NCI-H2227 (cell line): ENCODE data around the gene GCK.

ENCODE experiments used
- DNase-seq: peaks from one replicate; lab custom pipeline; 2025; ENCODE audit not compliant: unreplicated experiment; lab: John Stamatoyannopoulos, UW

GCK gene

GRCh38 chr7:44106311-44107065 lies 82.8 kb downstream of the GCK start:
- DNase-seq, result no peak

- no peak for DNase-seq
Measured at GRCh38 chr7:44105832-44106231, 83.4 kb downstream of the GCK start.

- no peak for DNase-seq
Measured at GRCh38 chr7:44104860-44105771, 84.1 kb downstream of the GCK start.

GRCh38 chr7:44103923-44104859 lies 85.0 kb downstream of the GCK start, which contains the start of gene AEBP1:
Gene AEBP1 (plus strand): TSS chr7:44104345. CDS start chr7:44104666, 321 bp downstream.
- DNase-seq, result peak; percentile 26

- no peak for DNase-seq
Measured at GRCh38 chr7:44103566-44103922, 85.7 kb downstream of the GCK start.

GRCh38 chr7:44102846-44103565 lies 86.2 kb downstream of the GCK start:
- DNase-seq, result no peak

GRCh38 chr7:44101966-44102845 lies 87.0 kb downstream of the GCK start:
- DNase-seq, result no peak

- no peak for DNase-seq
Measured at GRCh38 chr7:44101303-44101965, 87.8 kb downstream of the GCK start.

GRCh38 chr7:44100458-44101302 lies 88.6 kb downstream of the GCK start:
- no peak for DNase-seq

GRCh38 chr7:44099669-44100068 lies 89.6 kb downstream of the GCK start:
- DNase-seq, result peak; percentile 16

GRCh38 chr7:44098092-44099068 lies 90.9 kb downstream of the GCK start:
- DNase-seq, result no peak

- DNase-seq, result no peak
Measured at GRCh38 chr7:44097064-44097932, 91.9 kb downstream of the GCK start.

- no peak for DNase-seq
Measured at GRCh38 chr7:44096326-44096881, 92.8 kb downstream of the GCK start.

GRCh38 chr7:44095781-44096180 lies 93.5 kb downstream of the GCK start:
- no peak for DNase-seq

- DNase-seq, result no peak
Measured at GRCh38 chr7:44094883-44095592, 94.2 kb downstream of the GCK start.
